Measurements from ENCODE around the gene PITX2.

The PITX2 gene

GRCh38 chr4:110620691-110621327, 2.1 kb downstream of the PITX2 start:
- no peak for TF ChIP-seq POLR2A (IDR thresholded peaks at IDR 0.05; ENCODE audit: low read depth, low read length)
- no peak for TF ChIP-seq TAF1 (IDR thresholded peaks at IDR 0.05; ENCODE audit: borderline replicate concordance, low read depth, low read length)
- TF ChIP-seq POLR2AphosphoS5 (IDR thresholded peaks at IDR 0.05; ENCODE audit: low read depth, low read length), result no peak
- FAIRE-seq (no peak), DNase-seq (ENCODE audit: insufficient read length) (no peak)

- FAIRE-seq (no peak), DNase-seq (ENCODE audit: insufficient read length) (no peak)
- no peak for TF ChIP-seq POLR2AphosphoS5 (IDR thresholded peaks at IDR 0.05; ENCODE audit: low read depth, low read length)
- no peak for TF ChIP-seq TAF1 (IDR thresholded peaks at IDR 0.05; ENCODE audit: borderline replicate concordance, low read depth, low read length)
- TF ChIP-seq POLR2A (IDR thresholded peaks at IDR 0.05; ENCODE audit: low read depth, low read length), result no peak
Observed at GRCh38 chr4:110620322-110620690, 2.6 kb downstream of the PITX2 start.

- TF ChIP-seq POLR2AphosphoS5 (IDR thresholded peaks at IDR 0.05; ENCODE audit: low read depth, low read length), result no peak
- DNase-seq (ENCODE audit: insufficient read length), result no peak
- FAIRE-seq, result no peak
Observed at GRCh38 chr4:110619463-110620247, 3.2 kb downstream of the PITX2 start.

- TF ChIP-seq TAF1 (IDR thresholded peaks at IDR 0.05; ENCODE audit: borderline replicate concordance, low read depth, low read length) (no peak), POLR2A (IDR thresholded peaks at IDR 0.05; ENCODE audit: low read depth, low read length) (no peak), POLR2AphosphoS5 (IDR thresholded peaks at IDR 0.05; ENCODE audit: low read depth, low read length) (no peak)
- DNase-seq (ENCODE audit: insufficient read length) (no peak), FAIRE-seq (no peak)
Observed at GRCh38 chr4:110618581-110619462, 4.1 kb downstream of the PITX2 start.

GRCh38 chr4:110617646-110618580, 5.0 kb downstream of the PITX2 start:
- FAIRE-seq (no peak), DNase-seq (ENCODE audit: insufficient read length) (no peak)
- TF ChIP-seq POLR2A (IDR thresholded peaks at IDR 0.05; ENCODE audit: low read depth, low read length), result no peak
- TF ChIP-seq TAF1 (IDR thresholded peaks at IDR 0.05; ENCODE audit: borderline replicate concordance, low read depth, low read length), result no peak
- no peak for TF ChIP-seq POLR2AphosphoS5 (IDR thresholded peaks at IDR 0.05; ENCODE audit: low read depth, low read length)

- no peak for DNase-seq (ENCODE audit: insufficient read length)
- TF ChIP-seq TAF1 (IDR thresholded peaks at IDR 0.05; ENCODE audit: borderline replicate concordance, low read depth, low read length) (no peak), POLR2AphosphoS5 (IDR thresholded peaks at IDR 0.05; ENCODE audit: low read depth, low read length) (no peak), POLR2A (IDR thresholded peaks at IDR 0.05; ENCODE audit: low read depth, low read length) (no peak)
- no peak for FAIRE-seq
Observed at GRCh38 chr4:110617075-110617640, 5.7 kb downstream of the PITX2 start.

GRCh38 chr4:110616238-110617074, 6.4 kb downstream of the PITX2 start:
- TF ChIP-seq POLR2A (IDR thresholded peaks at IDR 0.05; ENCODE audit: low read depth, low read length) (no peak), TAF1 (IDR thresholded peaks at IDR 0.05; ENCODE audit: borderline replicate concordance, low read depth, low read length) (no peak), POLR2AphosphoS5 (IDR thresholded peaks at IDR 0.05; ENCODE audit: low read depth, low read length) (no peak)
- no peak for DNase-seq (ENCODE audit: insufficient read length)
- no peak for FAIRE-seq

GRCh38 chr4:110615353-110616237, 7.3 kb downstream of the PITX2 start:
- DNase-seq (ENCODE audit: insufficient read length) (no peak), FAIRE-seq (no peak)
- TF ChIP-seq POLR2A (IDR thresholded peaks at IDR 0.05; ENCODE audit: low read depth, low read length), result no peak
- TF ChIP-seq POLR2AphosphoS5 (IDR thresholded peaks at IDR 0.05; ENCODE audit: low read depth, low read length), result no peak
- TF ChIP-seq TAF1 (IDR thresholded peaks at IDR 0.05; ENCODE audit: borderline replicate concordance, low read depth, low read length), result no peak

- DNase-seq (ENCODE audit: insufficient read length), result no peak
- no peak for FAIRE-seq
- TF ChIP-seq TAF1 (IDR thresholded peaks at IDR 0.05; ENCODE audit: borderline replicate concordance, low read depth, low read length) (no peak), POLR2A (IDR thresholded peaks at IDR 0.05; ENCODE audit: low read depth, low read length) (no peak), POLR2AphosphoS5 (IDR thresholded peaks at IDR 0.05; ENCODE audit: low read depth, low read length) (no peak)
Observed at GRCh38 chr4:110614976-110615352, 7.9 kb downstream of the PITX2 start.

All from GM12892 (cell line).